Fibroblast of the aortic adventitia (primary cell): Measurements from ENCODE around the gene USP15. TPM values are rescaled to one million over a fixed set of nuclear protein-coding genes. Genes with fewer than 3 reads are reported as not detected.

Experiments
- DNase-seq: peaks from one replicate; pipeline ENCODE4 v3.0.0-alpha.2; 2010; ENCODE audit warnings: low read depth
- H3K4me3 ChIP-seq: 2 replicates; pipeline ENCODE4 v1.5.1; 2011; ENCODE audit warnings: low read depth, mild to moderate bottlenecking, control low read depth, low read length, moderate library complexity
- CTCF ChIP-seq: IDR thresholded peaks from 2 replicates; pipeline ENCODE4 v1.5.1; 2011; ENCODE audit warnings: mild to moderate bottlenecking, low read length, control low read depth, inconsistent platforms; ENCODE audit not compliant: insufficient read depth
- total RNA-seq: library from RNA; depleted of rRNA; stranded (reverse); fragments of >200 nt; gene quantifications from 2 replicates; pipeline ENCODE4 v1.2.3, GENCODE V29; 2012; ENCODE audit warnings: low replicate concordance

USP15 gene
- total RNA-seq, 1 donor = 65.7 TPM

- peak; percentile 28 for DNase-seq
These were observed 39.4 kb downstream of the USP15 start for GRCh38 chr12:62299617-62300016.

GRCh38 chr12:62301080-62301798 is 41.0 kb downstream of the USP15 start:
- DNase-seq = no peak
- H3K4me3 ChIP-seq = no peak overlapping the region
- TF ChIP-seq CTCF = no peak

More at GRCh38 chr12:62299617-62300016, 39.4 kb downstream of the USP15 start:
- H3K4me3 ChIP-seq = no peak overlapping the region
- TF ChIP-seq CTCF = no peak

GRCh38 chr12:62301799-62302133 is 41.6 kb downstream of the USP15 start:
- DNase-seq = no peak
- H3K4me3 ChIP-seq = no peak overlapping the region
- no peak for TF ChIP-seq CTCF

GRCh38 chr12:62304560-62304959 is 44.4 kb downstream of the USP15 start:
- no peak for TF ChIP-seq CTCF
- DNase-seq = no peak
- H3K4me3 ChIP-seq = no peak overlapping the region

- no peak for TF ChIP-seq CTCF
- no peak for DNase-seq
- H3K4me3 ChIP-seq = no peak overlapping the region
These were observed 45.6 kb downstream of the USP15 start for GRCh38 chr12:62305778-62306177.

- no peak for TF ChIP-seq CTCF
- DNase-seq = no peak
- H3K4me3 ChIP-seq = no peak overlapping the region
These were observed 46.6 kb downstream of the USP15 start for GRCh38 chr12:62306569-62307530.
